ENCODE measurements around the gene CCR5AS.
"Not testable (repeated sequence)": the region's sequence is repeated elsewhere in the genome, so short reads cannot be mapped to it uniquely, and the experiment has no call there.

DNA sequence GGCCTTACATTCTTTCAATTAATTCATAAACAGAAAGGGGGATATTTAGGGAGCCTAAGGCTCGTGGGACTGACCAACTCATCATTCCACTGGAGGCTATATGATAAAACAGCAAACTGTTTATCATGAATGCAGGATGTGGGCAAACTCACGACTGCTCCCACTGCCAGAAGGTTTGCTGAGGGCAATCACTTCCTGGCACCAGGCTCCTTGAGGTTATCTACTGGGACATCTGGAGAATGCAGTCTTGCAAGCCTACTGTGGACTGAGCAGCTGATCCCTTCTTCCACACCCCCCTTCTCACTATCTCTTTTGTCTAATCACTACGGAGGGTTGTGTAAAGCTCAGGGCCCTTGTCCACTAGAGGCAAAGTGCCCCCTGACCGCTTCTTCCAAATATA is 26.3 kb upstream of the CCR5AS start:
- not testable (repeated sequence) for TF ChIP-seq CTCF (IDR thresholded peaks at IDR 0.05; ENCODE audit: low read depth, low read length); EZH2phosphoT487 (IDR thresholded peaks at IDR 0.05; ENCODE audit: low read depth)

Data from OCI-LY3 (cell line).